Trophoblast cell (in vitro differentiated cells and primary cell): ENCODE data around the gene UGGT2.

Source experiments
- DNase-seq, 2 donors: peaks; one replicate each; pipeline ENCODE4 v3.0.0-alpha.2; 2016
- H2AFZ ChIP-seq: 2 replicates; pipeline ENCODE4 v1.6.1; 2013; ENCODE audit warnings: low read length, moderate library complexity, mild to moderate bottlenecking; ENCODE audit not compliant: insufficient read depth, poor library complexity
- H2AK5ac ChIP-seq: 2 replicates; pipeline ENCODE4 v1.6.1; 2013; ENCODE audit warnings: mild to moderate bottlenecking, low read length
- H2BK120ac ChIP-seq: 2 replicates; pipeline ENCODE4 v1.6.1; 2013; ENCODE audit warnings: low read length, mild to moderate bottlenecking, moderate library complexity; ENCODE audit not compliant: insufficient read depth, poor library complexity
- H2BK12ac ChIP-seq: 2 replicates; pipeline ENCODE4 v1.6.1; 2013; ENCODE audit warnings: mild to moderate bottlenecking, low read length, moderate library complexity
- H2BK5ac ChIP-seq: 2 replicates; pipeline ENCODE4 v1.6.1; 2013; ENCODE audit warnings: low read length, low read depth, moderate library complexity, mild to moderate bottlenecking; ENCODE audit not compliant: poor library complexity
- H3K14ac ChIP-seq: 2 replicates; pipeline ENCODE4 v1.6.1; 2013; ENCODE audit warnings: mild to moderate bottlenecking, low read length
- H3K18ac ChIP-seq: 2 replicates; pipeline ENCODE4 v1.6.1; 2013; ENCODE audit warnings: mild to moderate bottlenecking, low read length
- H3K23ac ChIP-seq: 2 replicates; pipeline ENCODE4 v1.6.1; 2013; ENCODE audit warnings: low read length
- H3K27ac ChIP-seq: 2 replicates; pipeline ENCODE4 v1.5.1; 2013; ENCODE audit warnings: low read depth, mild to moderate bottlenecking, inconsistent platforms, low read length, moderate library complexity
- H3K27me3 ChIP-seq: 2 replicates; pipeline ENCODE4 v1.6.1; 2013; ENCODE audit warnings: inconsistent platforms, mild to moderate bottlenecking, low read length, moderate library complexity; ENCODE audit not compliant: insufficient read depth
- H3K36me3 ChIP-seq, 2 experiments: 1 replicate in 1 of 2; 2 replicates in 1 of 2; pipeline ENCODE4 v1.6.1; 2013; ENCODE audit warnings: low read length in 2 of 2, mild to moderate bottlenecking in 2 of 2, moderate library complexity in 1 of 2; ENCODE audit not compliant: insufficient read depth in 2 of 2, control insufficient read depth in 1 of 2
- H3K4ac ChIP-seq: 2 replicates; pipeline ENCODE4 v1.6.1; 2013; ENCODE audit warnings: low read depth, mild to moderate bottlenecking, low read length, moderate library complexity
- H3K4me1 ChIP-seq, 2 experiments: 1 replicate in 1 of 2; 2 replicates in 1 of 2; pipeline ENCODE4 v1.6.1; 2013; ENCODE audit warnings: low read length in 2 of 2, mild to moderate bottlenecking in 2 of 2, moderate library complexity in 1 of 2; ENCODE audit not compliant: insufficient read depth in 2 of 2, control insufficient read depth in 1 of 2
- H3K4me2 ChIP-seq: 2 replicates; pipeline ENCODE4 v1.6.1; 2013; ENCODE audit warnings: inconsistent platforms, mild to moderate bottlenecking, low read length, moderate library complexity
- H3K4me3 ChIP-seq: 2 replicates; pipeline ENCODE4 v1.5.1; 2013; ENCODE audit warnings: mild to moderate bottlenecking, low read depth, low read length, inconsistent platforms
- H3K79me1 ChIP-seq: one replicate; pipeline ENCODE4 v1.6.1; 2013; ENCODE audit warnings: low read length
- H3K79me2 ChIP-seq: 2 replicates; pipeline ENCODE4 v1.6.1; 2013; ENCODE audit warnings: low read length, mild to moderate bottlenecking; ENCODE audit not compliant: control insufficient read depth, insufficient read depth, poor library complexity
- H3K9ac ChIP-seq: 2 replicates; pipeline ENCODE4 v1.6.1; 2013; ENCODE audit warnings: mild to moderate bottlenecking, low read length
- H3K9me3 ChIP-seq: 2 replicates; pipeline ENCODE4 v1.6.1; 2013; ENCODE audit warnings: low read depth, mild to moderate bottlenecking, control low read depth, inconsistent platforms, low read length; ENCODE audit not compliant: insufficient read depth
- H4K12ac ChIP-seq: 2 replicates; pipeline ENCODE4 v1.6.1; 2013; ENCODE audit warnings: low read depth, mild to moderate bottlenecking, low read length, moderate library complexity
- H4K8ac ChIP-seq: 2 replicates; pipeline ENCODE4 v1.6.1; 2013; ENCODE audit warnings: low read depth, mild to moderate bottlenecking, low read length, moderate library complexity
- H4K91ac ChIP-seq: one replicate; pipeline ENCODE4 v1.6.1; 2013; ENCODE audit warnings: low read depth, mild to moderate bottlenecking, low read length, moderate library complexity
- WGBS: extraction: QIAGEN DNeasy Blood & Tissue Kit; methylation state at CpG from one replicate; pipeline ENCODE4 v1.1.7; 2013; ENCODE audit warnings: missing lambda C conversion rate; ENCODE audit not compliant: insufficient read length, insufficient coverage; ENCODE audit errors: extremely low coverage; 5-methylcytosine and 5-hydroxymethylcytosine counted together

UGGT2 gene

DNA sequence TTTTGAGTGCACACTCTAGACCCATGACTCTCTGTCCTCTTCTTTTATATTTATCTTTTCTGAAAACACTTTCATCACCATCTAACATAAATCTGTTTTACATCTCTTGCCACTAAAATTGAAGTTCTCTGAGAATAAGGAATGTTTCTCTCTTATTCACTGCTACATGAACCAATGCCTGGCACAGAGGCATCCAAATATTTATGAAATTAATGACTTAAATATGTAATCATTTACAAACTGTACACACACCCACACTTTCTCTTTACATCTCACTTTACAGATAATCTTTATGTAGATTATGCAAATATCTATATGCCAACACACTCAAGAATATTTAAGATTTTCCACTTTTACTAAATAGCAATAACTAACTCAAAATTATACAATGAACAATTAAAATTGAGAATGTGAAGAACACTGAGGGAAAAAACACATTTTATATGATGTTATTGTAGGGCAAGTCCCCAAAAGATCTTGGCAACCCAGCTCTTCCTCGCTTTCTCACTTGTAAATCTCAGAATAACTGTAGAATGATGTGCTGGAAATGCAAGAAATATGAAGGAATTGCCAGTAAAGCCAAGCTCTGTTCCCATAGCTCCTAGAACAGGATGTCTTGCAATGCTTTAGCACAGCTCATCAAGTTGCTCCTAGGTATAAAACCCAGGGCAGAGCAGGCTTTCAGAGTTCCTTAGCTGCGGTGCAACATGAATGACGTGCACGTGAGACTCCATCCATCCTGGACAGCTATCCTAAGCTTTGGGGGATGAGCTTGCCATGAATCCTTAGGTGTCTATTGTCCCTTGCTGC, 50.7 kb downstream of the UGGT2 start:
- Histone ChIP-seq H3K79me1 (no peaks in the 10 kb centered on the region), H4K91ac (no peak overlapping the region), H2BK5ac (no peak overlapping the region), H3K27ac (no peak overlapping the region), H3K79me2 (no peaks in the 10 kb centered on the region), H2AFZ (no peak overlapping the region), H4K8ac (no peak overlapping the region), H3K23ac (no peak overlapping the region), H3K4me2 (no peak overlapping the region), H3K4me3 (no peak overlapping the region), H3K9ac (no peak overlapping the region), H4K12ac (no peak overlapping the region), H2BK120ac (no peak overlapping the region), H3K27me3 (no peaks in the 10 kb centered on the region), H3K14ac (no peak overlapping the region), H2AK5ac (no peak overlapping the region), H2BK12ac (no peak overlapping the region), H3K9me3 (no peaks in the 10 kb centered on the region), H3K4ac (no peak overlapping the region), H3K36me3 (peaks cover 0 to 2% of the 10 kb centered on the region in 2 experiments), H3K4me1 (no peaks in the 10 kb centered on the region), H3K18ac (no peak overlapping the region)
- WGBS: no CpG with 5 or more reads among the region's 4 CpGs
- DNase-seq: no peak

DNA sequence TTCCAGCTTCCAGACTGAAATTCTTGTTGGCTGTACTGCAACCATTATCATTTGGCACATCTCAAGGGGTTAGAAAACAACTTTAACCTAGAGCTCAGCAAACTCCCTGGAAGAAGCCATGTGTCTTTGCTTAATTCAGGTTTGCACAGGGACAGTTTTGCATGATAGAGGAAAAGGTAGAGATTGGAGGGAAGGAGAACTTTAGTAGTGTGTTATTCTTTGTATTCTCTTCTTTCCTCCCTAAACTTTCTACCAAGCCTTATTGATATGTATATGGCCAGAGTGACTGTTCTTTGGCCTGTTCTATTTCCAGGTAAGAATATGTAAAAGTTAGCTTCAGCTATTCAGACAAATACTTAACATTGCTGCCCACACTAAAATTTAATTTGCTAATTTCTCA, 53.1 kb downstream of the UGGT2 start:
- H2BK120ac ChIP-seq: no peak overlapping the region
- H4K91ac ChIP-seq: no peak overlapping the region
- no peak overlapping the region for H2BK5ac ChIP-seq

DNA sequence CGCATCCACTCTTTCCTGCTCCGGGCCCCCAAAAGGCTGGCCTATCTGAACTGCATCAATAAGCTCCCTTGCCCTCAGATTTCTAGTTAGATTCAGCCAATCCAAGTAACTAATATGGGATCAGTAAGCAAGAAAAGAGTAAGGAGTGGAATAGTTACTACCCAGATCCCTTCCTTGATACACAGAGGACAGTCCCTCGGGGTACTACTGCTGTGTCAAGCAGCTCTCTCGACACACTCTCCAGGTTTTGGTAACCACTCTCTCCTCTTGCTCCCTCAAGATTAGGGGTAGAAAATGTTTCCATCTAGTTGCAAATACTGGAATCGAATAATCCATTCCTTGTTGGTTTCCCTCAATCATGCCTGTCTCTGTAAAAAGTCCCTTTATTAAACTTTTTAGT, 65.4 kb downstream of the UGGT2 start:
- H3K14ac ChIP-seq: no peak overlapping the region
- H3K9ac ChIP-seq: no peak overlapping the region
- no peak for DNase-seq
- H3K27me3 ChIP-seq: no peaks in the 10 kb centered on the region
- H2BK120ac ChIP-seq: no peak overlapping the region
- no peaks in the 10 kb centered on the region for H3K9me3 ChIP-seq
- H2AK5ac ChIP-seq: no peak overlapping the region
- no peak overlapping the region for H3K27ac ChIP-seq
- no peak overlapping the region for H4K91ac ChIP-seq
- no peak overlapping the region for H2BK12ac ChIP-seq
- H3K79me1 ChIP-seq: no peaks in the 10 kb centered on the region
- H4K12ac ChIP-seq: no peak overlapping the region
- no CpG with 5 or more reads among the region's 5 CpGs for WGBS
- H3K4ac ChIP-seq: no peak overlapping the region
- H3K4me1 ChIP-seq: no peaks in the 10 kb centered on the region
- H3K4me3 ChIP-seq: no peak overlapping the region
- H3K23ac ChIP-seq: no peak overlapping the region
- no peak overlapping the region for H3K18ac ChIP-seq
- no peak overlapping the region for H2AFZ ChIP-seq
- H4K8ac ChIP-seq: no peak overlapping the region
- no peaks in the 10 kb centered on the region for H3K36me3 ChIP-seq
- no peak overlapping the region for H3K4me2 ChIP-seq
- H3K79me2 ChIP-seq: no peaks in the 10 kb centered on the region
- no peak overlapping the region for H2BK5ac ChIP-seq

More for the DNA sequence above, 53.1 kb downstream of the UGGT2 start:
- H2AK5ac ChIP-seq: no peak overlapping the region
- no peak overlapping the region for H3K9ac ChIP-seq
- no peak overlapping the region for H3K4ac ChIP-seq
- H3K14ac ChIP-seq: no peak overlapping the region
- H3K18ac ChIP-seq: no peak overlapping the region
- H2BK12ac ChIP-seq: no peak overlapping the region
- H4K8ac ChIP-seq: no peak overlapping the region
- H4K12ac ChIP-seq: no peak overlapping the region
- H3K4me1 ChIP-seq: no peaks in the 10 kb centered on the region
- H2AFZ ChIP-seq: no peak overlapping the region
- no peak overlapping the region for H3K23ac ChIP-seq
- no peak overlapping the region for H3K4me2 ChIP-seq
- no peaks in the 10 kb centered on the region for H3K79me1 ChIP-seq
- H3K36me3 ChIP-seq: peaks cover 2 to 5% of the 10 kb centered on the region in 2 experiments
- H3K27ac ChIP-seq: no peak overlapping the region
- no peaks in the 10 kb centered on the region for H3K79me2 ChIP-seq
- H3K9me3 ChIP-seq: no peaks in the 10 kb centered on the region
- no peak overlapping the region for H3K4me3 ChIP-seq
- no peaks in the 10 kb centered on the region for H3K27me3 ChIP-seq
- DNase-seq: no peak

DNA sequence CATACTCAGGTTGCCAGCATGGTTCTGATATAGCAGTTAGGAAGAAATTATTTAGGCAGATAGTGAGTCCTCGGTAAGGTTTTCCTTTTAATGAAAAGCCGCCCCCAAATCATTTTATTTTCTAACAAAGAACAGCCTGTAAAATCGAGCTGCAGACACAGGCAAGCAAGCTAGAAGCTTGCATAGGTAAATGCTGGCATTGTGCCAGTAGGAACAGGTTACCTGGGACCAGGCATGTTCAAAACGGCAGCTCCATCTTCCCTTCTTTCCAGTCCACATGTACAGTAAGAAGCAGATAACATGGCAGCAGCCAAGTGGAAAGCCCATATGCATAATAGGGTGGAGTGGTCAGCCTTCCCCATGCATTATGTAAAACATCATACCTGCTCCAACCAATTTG, 71.1 kb downstream of the UGGT2 start:
- Histone ChIP-seq H3K4me1 (no peaks in the 10 kb centered on the region), H3K9ac (no peak overlapping the region), H2BK5ac (no peak overlapping the region), H3K27me3 (no peaks in the 10 kb centered on the region), H2AK5ac (no peak overlapping the region), H3K4me2 (no peak overlapping the region), H3K4me3 (no peak overlapping the region), H3K9me3 (no peaks in the 10 kb centered on the region), H3K14ac (no peak overlapping the region), H3K79me2 (no peaks in the 10 kb centered on the region), H4K91ac (no peak overlapping the region), H3K18ac (no peak overlapping the region), H3K27ac (no peak overlapping the region), H2AFZ (no peak overlapping the region), H3K4ac (no peak overlapping the region), H4K8ac (no peak overlapping the region), H2BK12ac (no peak overlapping the region), H2BK120ac (no peak overlapping the region), H3K36me3 (no peaks in the 10 kb centered on the region), H3K79me1 (no peaks in the 10 kb centered on the region), H3K23ac (no peak overlapping the region), H4K12ac (no peak overlapping the region)
- no peak for DNase-seq
- no CpG with 5 or more reads among the region's 4 CpGs for WGBS
